ENCODE results near the gene NTM. TPM values are rescaled to one million over a fixed set of nuclear protein-coding genes. Genes with fewer than 3 reads are reported as not detected.

The NTM gene
- total and polyA plus RNA-seq, 12 donors = 0.26 to 11.5 (median 4.0) TPM

GRCh38 chr11:131602431-131602830, 232.0 kb downstream of the NTM start:
- no peak for DNase-seq
- H3K4me3 ChIP-seq = no peak overlapping the region
- no peaks in the 10 kb centered on the region for H3K27me3 ChIP-seq
- H3K9me3 ChIP-seq (replicated peaks in 1 of 3) = no peaks in the 10 kb centered on the region
- intact Hi-C loops (cut with DNase I) = no loop called here
- no peaks in the 10 kb centered on the region for H3K36me3 ChIP-seq (replicated peaks in 1 of 2)
- TF ChIP-seq CTCF (IDR thresholded peaks at IDR 0.05) (no peak), POLR2A (IDR thresholded peaks at IDR 0.05) (no peak)
- H3K27ac ChIP-seq = no peak overlapping the region
- WGBS, 4 donors = 87 to 94% (median 90%) methylated on average over 2 of the region's 2 CpGs
- H3K4me1 ChIP-seq (replicated peaks in 1 of 2) = no peaks in the 10 kb centered on the region

DNA sequence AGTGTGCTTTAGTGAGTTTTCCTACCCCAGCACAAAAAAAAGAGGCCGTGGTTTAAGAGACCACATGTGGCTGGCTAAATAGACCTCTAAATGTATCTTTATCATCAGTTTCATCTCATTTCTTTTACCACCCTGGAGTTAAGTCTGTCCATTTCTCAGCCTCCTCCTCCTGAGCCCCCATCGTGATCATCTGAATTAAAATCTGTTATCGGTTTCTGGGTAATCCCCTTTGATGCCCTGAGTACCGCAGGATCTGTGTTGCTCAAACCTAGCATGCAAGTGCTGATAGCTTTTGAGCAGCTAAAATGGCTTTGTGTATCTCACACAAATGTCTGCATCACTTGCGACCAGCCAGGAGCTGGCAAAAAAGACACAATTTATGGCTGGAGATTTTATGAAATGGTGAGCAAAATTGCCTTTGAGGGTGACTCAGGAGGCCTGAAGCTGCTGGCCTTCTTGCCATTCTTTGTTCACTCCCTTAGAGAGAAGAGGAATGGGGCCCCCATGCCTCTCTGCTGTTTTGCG, 236.5 kb downstream of the NTM start:
- no peaks in the 10 kb centered on the region for H3K9me3 ChIP-seq (replicated peaks in 1 of 3)
- WGBS, 4 donors = 82 to 91% (median 86%) methylated on average over 6 of the region's 6 CpGs
- H3K36me3 ChIP-seq (replicated peaks in 1 of 2) = no peaks in the 10 kb centered on the region
- intact Hi-C loops (cut with DNase I) = no loop called here
- no peak for DNase-seq
- H3K27ac ChIP-seq = no peak overlapping the region
- no peaks in the 10 kb centered on the region for H3K4me1 ChIP-seq (replicated peaks in 1 of 2)
- H3K27me3 ChIP-seq = no peaks in the 10 kb centered on the region
- no peak overlapping the region for H3K4me3 ChIP-seq
- TF ChIP-seq CTCF (IDR thresholded peaks at IDR 0.05) (no peak), POLR2A (IDR thresholded peaks at IDR 0.05) (no peak)

DNA sequence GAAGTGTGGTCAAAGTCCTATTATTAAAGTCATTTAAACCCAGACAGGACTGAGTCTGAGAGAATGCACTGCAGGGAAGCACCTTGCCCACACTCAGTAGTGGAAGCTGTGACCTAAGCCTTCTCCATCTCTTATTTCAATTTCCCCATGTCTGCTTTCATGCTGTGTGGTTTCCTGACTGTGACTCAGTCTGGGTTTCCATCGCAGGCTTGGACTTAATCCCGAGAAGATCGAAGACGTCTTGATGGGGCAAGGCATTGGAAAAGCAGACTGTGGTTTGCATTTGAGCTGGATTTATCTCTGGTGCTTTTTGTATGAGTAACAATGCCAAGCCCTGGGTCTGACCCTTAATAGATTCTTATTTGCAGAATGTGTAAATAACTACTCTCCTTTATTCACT, 238.9 kb downstream of the NTM start:
- no peak for DNase-seq
- TF ChIP-seq CTCF (IDR thresholded peaks at IDR 0.05) = no peak
- no peak for TF ChIP-seq POLR2A (IDR thresholded peaks at IDR 0.05)
- H3K4me1 ChIP-seq (replicated peaks in 1 of 2) = no peaks in the 10 kb centered on the region
- H3K36me3 ChIP-seq (replicated peaks in 1 of 2) = no peaks in the 10 kb centered on the region
- intact Hi-C loops (cut with DNase I) = no loop called here
- no peaks in the 10 kb centered on the region for H3K9me3 ChIP-seq (replicated peaks in 1 of 3)
- WGBS, 4 donors = 65 to 86% (median 75%) methylated on average over 4 of the region's 4 CpGs
- H3K4me3 ChIP-seq = no peak overlapping the region
- no peak overlapping the region for H3K27ac ChIP-seq
- no peaks in the 10 kb centered on the region for H3K27me3 ChIP-seq

- Histone ChIP-seq H3K9me3 (replicated peaks in 1 of 3) (no peaks in the 10 kb centered on the region), H3K27me3 (no peaks in the 10 kb centered on the region), H3K27ac (no peak overlapping the region), H3K4me3 (no peak overlapping the region), H3K4me1 (replicated peaks in 1 of 2) (no peaks in the 10 kb centered on the region), H3K36me3 (replicated peaks in 1 of 2) (no peaks in the 10 kb centered on the region)
- intact Hi-C loops (cut with DNase I) = no loop called here
- 74 to 78% (median 76%) methylated on average over 3 of the region's 3 CpGs for WGBS, 4 donors
- DNase-seq = no peak
- TF ChIP-seq POLR2A (IDR thresholded peaks at IDR 0.05) (no peak), CTCF (IDR thresholded peaks at IDR 0.05) (no peak)
Observed at GRCh38 chr11:131609921-131610320, 239.5 kb downstream of the NTM start.

Data from adrenal gland (tissue), 12 donors.